Fibroblast of the aortic adventitia (primary cell): ENCODE results near the gene EIF4E1B. TPM values are rescaled to one million over a fixed set of nuclear protein-coding genes. Genes with fewer than 3 reads are reported as not detected.

ENCODE experiments used
- DNase-seq: peaks from one replicate; pipeline ENCODE4 v3.0.0-alpha.2; 2010; ENCODE audit warnings: low read depth
- H3K4me3 ChIP-seq: 2 replicates; pipeline ENCODE4 v1.5.1; 2011; ENCODE audit warnings: low read depth, mild to moderate bottlenecking, control low read depth, low read length, moderate library complexity
- CTCF ChIP-seq: IDR thresholded peaks from 2 replicates; pipeline ENCODE4 v1.5.1; 2011; ENCODE audit warnings: mild to moderate bottlenecking, low read length, control low read depth, inconsistent platforms; ENCODE audit not compliant: insufficient read depth
- total RNA-seq: library from RNA; depleted of rRNA; stranded (reverse); fragments of >200 nt; gene quantifications from 2 replicates; pipeline ENCODE4 v1.2.3, GENCODE V29; 2012; ENCODE audit warnings: low replicate concordance

EIF4E1B gene
- total RNA-seq, 1 donor = not detected

- no peak overlapping the region for H3K4me3 ChIP-seq
- DNase-seq = no peak
- no peak for TF ChIP-seq CTCF
These were observed 15.7 kb downstream of the EIF4E1B start for GRCh38 chr5:176646049-176646706.

GRCh38 chr5:176646707-176647029, 16.2 kb downstream of the EIF4E1B start:
- H3K4me3 ChIP-seq = peak overlapping the region; percentile 62
- no peak for TF ChIP-seq CTCF

GRCh38 chr5:176647030-176647842, 16.8 kb downstream of the EIF4E1B start, which contains the start of gene TSPAN17:
Gene TSPAN17, plus strand, starts transcription at chr5:176647484. Its CDS starts 132 bp downstream, at chr5:176647616.
- TF ChIP-seq CTCF = peak; percentile 19
- DNase-seq = peak; percentile 98
- H3K4me3 ChIP-seq = peak within 1 kb of the TSS; percentile 88

More at GRCh38 chr5:176646707-176647029, 16.2 kb downstream of the EIF4E1B start:
- DNase-seq = no peak

- DNase-seq = peak; percentile 16
- H3K4me3 ChIP-seq = peak overlapping the region; percentile 88
- TF ChIP-seq CTCF = no peak
These were observed 17.5 kb downstream of the EIF4E1B start for GRCh38 chr5:176647843-176648473.

- no peak for TF ChIP-seq CTCF
- no peak for DNase-seq
- peak overlapping the region; percentile 88 for H3K4me3 ChIP-seq
These were observed 18.2 kb downstream of the EIF4E1B start for GRCh38 chr5:176648474-176649194.

- TF ChIP-seq CTCF = no peak
These were observed 19.9 kb downstream of the EIF4E1B start for GRCh38 chr5:176650354-176650884.

More at GRCh38 chr5:176650354-176650884, 19.9 kb downstream of the EIF4E1B start:
- peak; percentile 10 for DNase-seq
- H3K4me3 ChIP-seq = no peak overlapping the region
